K562 (cell line): ENCODE data around the gene LAMB4. TPM values are rescaled to one million over a fixed set of nuclear protein-coding genes. Genes with fewer than 3 reads are reported as not detected.

ENCODE experiments used
- BRD4 ChIP-seq: fragments of 200-600 bp; sonication (generic); IDR thresholded peaks from 2 replicates; pipeline ENCODE4 v1.6.1; 2017; ENCODE audit warnings: inconsistent platforms
- DEAF1 ChIP-seq: fragments of 450-650 bp; formaldehyde crosslinking; IDR thresholded peaks from 2 replicates; pipeline ENCODE4 v1.4.0; 2020; ENCODE audit warnings: mild to moderate bottlenecking, moderate library complexity
- ETV6 ChIP-seq, 3 experiments: fragments of 150-350 bp in 1 of 3; sonication (generic) in 1 of 3; formaldehyde crosslinking in 1 of 3; IDR thresholded peaks; 2 replicates each; pipeline versions ENCODE4 v1.6.1 to v1.8.0; 2014 to 2022; ENCODE audit warnings: borderline replicate concordance in 2 of 3, low read depth in 2 of 3, antibody characterized with exemption in 1 of 3, low read length in 1 of 3, mild to moderate bottlenecking in 1 of 3, missing genetic modification reagents in 1 of 3
- HNRNPK ChIP-seq: fragments of 200-400 bp; formaldehyde crosslinking; IDR thresholded peaks from one replicate; pipeline ENCODE4 v1.6.1; 2018; ENCODE audit warnings: mild to moderate bottlenecking, low read depth, low read length; ENCODE audit not compliant: poor library complexity, severe bottlenecking
- HSF4 ChIP-seq: fragments of 250-450 bp; sonication (Bioruptor Pico); IDR thresholded peaks from 2 replicates; pipeline ENCODE4 v2.1.2; 2022; ENCODE audit warnings: mild to moderate bottlenecking, moderate library complexity, borderline replicate concordance
- KDM4B ChIP-seq, 2 experiments: fragments of 450-650 bp in 1 of 2; sonication (generic) in 1 of 2; IDR thresholded peaks; 2 replicates each; pipeline ENCODE4 v1.6.1; 2016 to 2017; ENCODE audit warnings: borderline replicate concordance in 2 of 2, antibody characterized with exemption in 1 of 2, low read depth in 1 of 2, mild to moderate bottlenecking in 1 of 2
- MEIS2 ChIP-seq: fragments of 450-650 bp; IDR thresholded peaks from 2 replicates; pipeline ENCODE4 v1.6.1; 2014; ENCODE audit warnings: mild to moderate bottlenecking; ENCODE audit not compliant: partially characterized antibody
- NFYB ChIP-seq: IDR thresholded peaks from 2 replicates; pipeline ENCODE4 v1.6.1; 2011; ENCODE audit warnings: mild to moderate bottlenecking, moderate library complexity; ENCODE audit not compliant: insufficient read length; ENCODE audit errors: extremely low read depth
- NUFIP1 ChIP-seq: fragments of 450-650 bp; IDR thresholded peaks from 2 replicates; pipeline ENCODE4 v1.6.1; 2018; ENCODE audit not compliant: partially characterized antibody
- PBX2 ChIP-seq, 2 experiments: IDR thresholded peaks in 1 of 2; conservative IDR thresholded peaks in 1 of 2; 2 replicates each; pipeline ENCODE4 v1.6.1; 2016; ENCODE audit warnings: low read depth in 2 of 2, mild to moderate bottlenecking in 1 of 2, missing compliant biosample characterization in 1 of 2, missing genetic modification characterization in 1 of 2, moderate library complexity in 1 of 2
- POLR2G ChIP-seq: fragments of 200-400 bp; formaldehyde crosslinking; IDR thresholded peaks from 2 replicates; pipeline ENCODE4 v1.6.1; 2017; ENCODE audit warnings: low read depth, mild to moderate bottlenecking, antibody characterized with exemption, low read length, moderate library complexity
- RCOR1 ChIP-seq, 2 experiments: IDR thresholded peaks; 2 replicates each; pipeline ENCODE4 v1.6.1; 2012; ENCODE audit warnings: low read depth in 2 of 2, low read length in 2 of 2, borderline replicate concordance in 1 of 2, improper control_type of control experiment in 1 of 2
- RUNX1 ChIP-seq: sonication (generic); IDR thresholded peaks from 2 replicates; pipeline ENCODE4 v1.6.1; 2016; ENCODE audit warnings: antibody characterized with exemption, low read depth
- TBL1XR1 ChIP-seq, 2 experiments: IDR thresholded peaks; 2 replicates each; pipeline ENCODE4 v1.6.1; 2012; ENCODE audit warnings: improper control_type of control experiment in 2 of 2, low read length in 2 of 2, mild to moderate bottlenecking in 1 of 2
- USF1 ChIP-seq: sonication (generic); formaldehyde crosslinking; IDR thresholded peaks from 2 replicates; pipeline ENCODE4 v1.9.0; 2022; ENCODE audit warnings: mild to moderate bottlenecking, missing genetic modification reagents
- ZKSCAN3 ChIP-seq: fragments of 250-450 bp; sonication (Bioruptor Pico); IDR thresholded peaks from 2 replicates; pipeline ENCODE4 v1.4.0; 2020
- ZNF165 ChIP-seq: fragments of 250-450 bp; sonication (Bioruptor Pico); IDR thresholded peaks from 2 replicates; pipeline ENCODE4 v1.4.0; 2020; ENCODE audit warnings: borderline replicate concordance
- ZNF224 ChIP-seq: sonication (generic); formaldehyde crosslinking; IDR thresholded peaks from 2 replicates; pipeline ENCODE4 v1.8.0; 2022; ENCODE audit warnings: mild to moderate bottlenecking, missing genetic modification reagents
- ZNF253 ChIP-seq: fragments of 250-450 bp; sonication (Bioruptor Pico); conservative IDR thresholded peaks from 2 replicates; pipeline ENCODE4 v1.6.1; 2021; ENCODE audit warnings: mild to moderate bottlenecking
- ZNF384 ChIP-seq: IDR thresholded peaks from 2 replicates; pipeline ENCODE4 v1.6.1; 2012; ENCODE audit warnings: low read depth, low read length, improper control_type of control experiment
- ZNF431 ChIP-seq: sonication (generic); formaldehyde crosslinking; IDR thresholded peaks from 2 replicates; pipeline ENCODE4 v1.8.0; 2022; ENCODE audit warnings: mild to moderate bottlenecking, missing genetic modification reagents
- polyA plus RNA-seq, 8 experiments: library from polyadenylated mRNA; depleted of rRNA in 4 of 8; stranded (reverse) in 5 of 8; unstranded in 3 of 8; fragments of >200 nt; fragmentation: Nextera tagmentation in 2 of 8; fragmentation: Illumina TruSeq in 1 of 8; extraction: Ambion mirVana in 2 of 8; extraction: Trizol in 1 of 8; gene quantifications; 2 replicates each; pipeline versions ENCODE4 v1.2.1 to v1.2.3, GENCODE V29; 2011 to 2014; ENCODE audit warnings: inconsistent platforms in 1 of 8, missing spikeins in 1 of 8
- total RNA-seq, 7 experiments: library from RNA; depleted of rRNA in 6 of 7; stranded (reverse); fragments of >200 nt in 6 of 7; fragmentation: Illumina TruSeq in 2 of 7; extraction: Trizol in 2 of 7; gene quantifications; 2 replicates each; pipeline versions ENCODE4 v1.2.1 to v1.2.3, GENCODE V29; 2011 to 2021; ENCODE audit warnings: low replicate concordance in 1 of 7

The LAMB4 gene
- total and polyA plus RNA-seq, 9 of the 15 experiments (the other 6 are each of a cell fraction or from before 2014, with no cell fraction given): 0.06 to 0.13 (median 0.07) TPM; not detected in 6

GRCh38 chr7:108016841-108017775 is 113.1 kb downstream of the LAMB4 start (continued):
- TF ChIP-seq USF1 (CRISPR knock-in tag): no peak
- no peak for TF ChIP-seq PBX2 (CRISPR knock-in tag; IDR thresholded peaks at IDR 0.05; ENCODE audit: low read depth)
- TF ChIP-seq PBX2 (tag; conservative IDR thresholded peaks at IDR 0.05; ENCODE audit: low read depth): 0 out of 2 replicates have a peak, but pooled peaks have one; percentile 46
- no peak for TF ChIP-seq HSF4 (CRISPR knock-in tag)
- no peak for TF ChIP-seq RUNX1
- TF ChIP-seq POLR2G: no peak
- no peak for TF ChIP-seq TBL1XR1 (IDR thresholded peaks at IDR 0.05; ENCODE audit: low read length in 2 of 2)
- peak; percentile 24 for TF ChIP-seq MEIS2
- TF ChIP-seq ETV6 (IDR thresholded peaks at IDR 0.05; ENCODE audit: borderline replicate concordance in 1 of 2, low read depth in 2 of 2, low read length in 1 of 2): no peak
- no peak for TF ChIP-seq ETV6 (CRISPR knock-in tag; IDR thresholded peaks at IDR 0.05; ENCODE audit: borderline replicate concordance)
- no peak for TF ChIP-seq ZNF165 (CRISPR knock-in tag)
- TF ChIP-seq ZNF224: no peak
- no peak for TF ChIP-seq RCOR1 (IDR thresholded peaks at IDR 0.05; ENCODE audit: borderline replicate concordance in 1 of 2, low read depth in 2 of 2, low read length in 2 of 2)
- TF ChIP-seq ZKSCAN3 (CRISPR knock-in tag): no peak
- no peak for TF ChIP-seq ZNF253 (CRISPR knock-in tag)
- no peak for TF ChIP-seq NFYB
- no peak for TF ChIP-seq NUFIP1
- 0 out of 2 replicates have a peak, but pooled peaks have one; percentile 50 for TF ChIP-seq BRD4
- no peak for TF ChIP-seq KDM4B (IDR thresholded peaks at IDR 0.05; ENCODE audit: borderline replicate concordance in 2 of 2, low read depth in 1 of 2)
- no peak for TF ChIP-seq HNRNPK
- TF ChIP-seq ZNF384: no peak
- peak; percentile 45; the same call in 1 of the 2 replicates for TF ChIP-seq DEAF1 (CRISPR knock-in tag)
- TF ChIP-seq ZNF431 (CRISPR knock-in tag): no peak
